HepG2 (cell line): ENCODE results near the gene FSIP1. TPM values are rescaled to one million over a fixed set of nuclear protein-coding genes. Genes with fewer than 3 reads are reported as not detected.

ENCODE experiments used
- polyA plus RNA-seq, 8 experiments: library from polyadenylated mRNA; depleted of rRNA in 3 of 8; stranded (reverse) in 7 of 8; unstranded in 1 of 8; fragments of >200 nt; fragmentation: Illumina TruSeq in 4 of 8; extraction: Trizol in 4 of 8; gene quantifications; 2 replicates each; pipeline versions ENCODE4 v1.2.1 to v1.2.3, GENCODE V29; 2011 to 2016; ENCODE audit warnings: low read depth in 4 of 8, missing spikeins in 1 of 8, mixed read lengths in 1 of 8; ENCODE audit not compliant: insufficient read depth in 1 of 8
- total RNA-seq, 5 experiments: library from RNA; depleted of rRNA; stranded (reverse); fragments of >200 nt; fragmentation: Illumina TruSeq; extraction: Trizol; gene quantifications; 2 replicates each; pipeline ENCODE4 v1.2.3, GENCODE V29; 2016; ENCODE audit warnings: low read depth in 1 of 5
- TF ChIP-seq, protein P1 (sequence below): sonication (generic); formaldehyde crosslinking; IDR thresholded peaks from 2 replicates; pipeline ENCODE4 v1.5.1; 2020; ENCODE audit warnings: mild to moderate bottlenecking, missing genetic modification reagents, moderate library complexity
- TF ChIP-seq, protein P2 (sequence below): IDR thresholded peaks from 2 replicates; pipeline ENCODE4 v1.4.0; 2020; ENCODE audit warnings: mild to moderate bottlenecking, missing genetic modification reagents
- TF ChIP-seq, protein P3 (sequence below): sonication (generic); formaldehyde crosslinking; IDR thresholded peaks from 2 replicates; pipeline ENCODE4 v1.4.0; 2020; ENCODE audit warnings: mild to moderate bottlenecking, missing genetic modification reagents

The FSIP1 gene
- total and polyA plus RNA-seq, 2 of the 13 experiments (the other 11 are each of a cell fraction or from before 2014, with no cell fraction given): 0.18 TPM; not detected in 1

DNA sequence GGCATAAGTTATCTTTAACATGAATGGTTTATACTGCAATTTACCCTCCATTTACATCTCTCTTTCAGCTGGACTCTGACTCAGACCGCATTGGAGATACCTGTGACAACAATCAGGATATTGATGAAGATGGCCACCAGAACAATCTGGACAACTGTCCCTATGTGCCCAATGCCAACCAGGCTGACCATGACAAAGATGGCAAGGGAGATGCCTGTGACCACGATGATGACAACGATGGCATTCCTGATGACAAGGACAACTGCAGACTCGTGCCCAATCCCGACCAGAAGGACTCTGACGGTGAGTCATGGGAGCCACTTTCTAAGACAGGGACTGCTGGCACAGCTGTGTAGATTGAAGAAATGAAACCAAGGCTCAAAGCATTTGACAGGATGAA lies 190.1 kb downstream of the FSIP1 start (continued):
- TF ChIP-seq, protein P1, sequence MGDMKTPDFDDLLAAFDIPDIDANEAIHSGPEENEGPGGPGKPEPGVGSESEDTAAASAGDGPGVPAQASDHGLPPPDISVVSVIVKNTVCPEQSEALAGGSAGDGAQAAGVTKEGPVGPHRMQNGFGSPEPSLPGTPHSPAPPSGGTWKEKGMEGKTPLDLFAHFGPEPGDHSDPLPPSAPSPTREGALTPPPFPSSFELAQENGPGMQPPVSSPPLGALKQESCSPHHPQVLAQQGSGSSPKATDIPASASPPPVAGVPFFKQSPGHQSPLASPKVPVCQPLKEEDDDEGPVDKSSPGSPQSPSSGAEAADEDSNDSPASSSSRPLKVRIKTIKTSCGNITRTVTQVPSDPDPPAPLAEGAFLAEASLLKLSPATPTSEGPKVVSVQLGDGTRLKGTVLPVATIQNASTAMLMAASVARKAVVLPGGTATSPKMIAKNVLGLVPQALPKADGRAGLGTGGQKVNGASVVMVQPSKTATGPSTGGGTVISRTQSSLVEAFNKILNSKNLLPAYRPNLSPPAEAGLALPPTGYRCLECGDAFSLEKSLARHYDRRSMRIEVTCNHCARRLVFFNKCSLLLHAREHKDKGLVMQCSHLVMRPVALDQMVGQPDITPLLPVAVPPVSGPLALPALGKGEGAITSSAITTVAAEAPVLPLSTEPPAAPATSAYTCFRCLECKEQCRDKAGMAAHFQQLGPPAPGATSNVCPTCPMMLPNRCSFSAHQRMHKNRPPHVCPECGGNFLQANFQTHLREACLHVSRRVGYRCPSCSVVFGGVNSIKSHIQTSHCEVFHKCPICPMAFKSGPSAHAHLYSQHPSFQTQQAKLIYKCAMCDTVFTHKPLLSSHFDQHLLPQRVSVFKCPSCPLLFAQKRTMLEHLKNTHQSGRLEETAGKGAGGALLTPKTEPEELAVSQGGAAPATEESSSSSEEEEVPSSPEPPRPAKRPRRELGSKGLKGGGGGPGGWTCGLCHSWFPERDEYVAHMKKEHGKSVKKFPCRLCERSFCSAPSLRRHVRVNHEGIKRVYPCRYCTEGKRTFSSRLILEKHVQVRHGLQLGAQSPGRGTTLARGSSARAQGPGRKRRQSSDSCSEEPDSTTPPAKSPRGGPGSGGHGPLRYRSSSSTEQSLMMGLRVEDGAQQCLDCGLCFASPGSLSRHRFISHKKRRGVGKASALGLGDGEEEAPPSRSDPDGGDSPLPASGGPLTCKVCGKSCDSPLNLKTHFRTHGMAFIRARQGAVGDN: no peak
- TF ChIP-seq, protein P2, sequence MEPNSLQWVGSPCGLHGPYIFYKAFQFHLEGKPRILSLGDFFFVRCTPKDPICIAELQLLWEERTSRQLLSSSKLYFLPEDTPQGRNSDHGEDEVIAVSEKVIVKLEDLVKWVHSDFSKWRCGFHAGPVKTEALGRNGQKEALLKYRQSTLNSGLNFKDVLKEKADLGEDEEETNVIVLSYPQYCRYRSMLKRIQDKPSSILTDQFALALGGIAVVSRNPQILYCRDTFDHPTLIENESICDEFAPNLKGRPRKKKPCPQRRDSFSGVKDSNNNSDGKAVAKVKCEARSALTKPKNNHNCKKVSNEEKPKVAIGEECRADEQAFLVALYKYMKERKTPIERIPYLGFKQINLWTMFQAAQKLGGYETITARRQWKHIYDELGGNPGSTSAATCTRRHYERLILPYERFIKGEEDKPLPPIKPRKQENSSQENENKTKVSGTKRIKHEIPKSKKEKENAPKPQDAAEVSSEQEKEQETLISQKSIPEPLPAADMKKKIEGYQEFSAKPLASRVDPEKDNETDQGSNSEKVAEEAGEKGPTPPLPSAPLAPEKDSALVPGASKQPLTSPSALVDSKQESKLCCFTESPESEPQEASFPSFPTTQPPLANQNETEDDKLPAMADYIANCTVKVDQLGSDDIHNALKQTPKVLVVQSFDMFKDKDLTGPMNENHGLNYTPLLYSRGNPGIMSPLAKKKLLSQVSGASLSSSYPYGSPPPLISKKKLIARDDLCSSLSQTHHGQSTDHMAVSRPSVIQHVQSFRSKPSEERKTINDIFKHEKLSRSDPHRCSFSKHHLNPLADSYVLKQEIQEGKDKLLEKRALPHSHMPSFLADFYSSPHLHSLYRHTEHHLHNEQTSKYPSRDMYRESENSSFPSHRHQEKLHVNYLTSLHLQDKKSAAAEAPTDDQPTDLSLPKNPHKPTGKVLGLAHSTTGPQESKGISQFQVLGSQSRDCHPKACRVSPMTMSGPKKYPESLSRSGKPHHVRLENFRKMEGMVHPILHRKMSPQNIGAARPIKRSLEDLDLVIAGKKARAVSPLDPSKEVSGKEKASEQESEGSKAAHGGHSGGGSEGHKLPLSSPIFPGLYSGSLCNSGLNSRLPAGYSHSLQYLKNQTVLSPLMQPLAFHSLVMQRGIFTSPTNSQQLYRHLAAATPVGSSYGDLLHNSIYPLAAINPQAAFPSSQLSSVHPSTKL (CRISPR knock-in tag): no peak
- TF ChIP-seq, protein P3, sequence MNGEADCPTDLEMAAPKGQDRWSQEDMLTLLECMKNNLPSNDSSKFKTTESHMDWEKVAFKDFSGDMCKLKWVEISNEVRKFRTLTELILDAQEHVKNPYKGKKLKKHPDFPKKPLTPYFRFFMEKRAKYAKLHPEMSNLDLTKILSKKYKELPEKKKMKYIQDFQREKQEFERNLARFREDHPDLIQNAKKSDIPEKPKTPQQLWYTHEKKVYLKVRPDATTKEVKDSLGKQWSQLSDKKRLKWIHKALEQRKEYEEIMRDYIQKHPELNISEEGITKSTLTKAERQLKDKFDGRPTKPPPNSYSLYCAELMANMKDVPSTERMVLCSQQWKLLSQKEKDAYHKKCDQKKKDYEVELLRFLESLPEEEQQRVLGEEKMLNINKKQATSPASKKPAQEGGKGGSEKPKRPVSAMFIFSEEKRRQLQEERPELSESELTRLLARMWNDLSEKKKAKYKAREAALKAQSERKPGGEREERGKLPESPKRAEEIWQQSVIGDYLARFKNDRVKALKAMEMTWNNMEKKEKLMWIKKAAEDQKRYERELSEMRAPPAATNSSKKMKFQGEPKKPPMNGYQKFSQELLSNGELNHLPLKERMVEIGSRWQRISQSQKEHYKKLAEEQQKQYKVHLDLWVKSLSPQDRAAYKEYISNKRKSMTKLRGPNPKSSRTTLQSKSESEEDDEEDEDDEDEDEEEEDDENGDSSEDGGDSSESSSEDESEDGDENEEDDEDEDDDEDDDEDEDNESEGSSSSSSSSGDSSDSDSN: no peak
